ENCODE measurements around the gene ARL4D. TPM values are rescaled to one million over a fixed set of nuclear protein-coding genes. Genes with fewer than 3 reads are reported as not detected.

Gene ARL4D
- polyA plus RNA-seq, 1 donor from 2014 or later = 10.6 TPM

- Histone ChIP-seq H3K4me3 (ENCODE audit: low read length) (no peak overlapping the region), H3K4me2 (ENCODE audit: low read length) (no peak overlapping the region), H3K36me3 (ENCODE audit: insufficient read depth, low read length) (no peaks in the 10 kb centered on the region), H3K27ac (ENCODE audit: low read length) (no peak overlapping the region), H3F3A (ENCODE audit: insufficient read depth, low read length, poor library complexity, severe bottlenecking) (no peaks in the 10 kb centered on the region), H2AFZ (ENCODE audit: low read depth, low read length) (no peak overlapping the region), H3K9me3 (ENCODE audit: low read length) (peaks cover 4% of the 10 kb centered on the region), H3K9me2 (ENCODE audit: insufficient read depth, low read length) (no peaks in the 10 kb centered on the region), H3K9ac (ENCODE audit: low read length) (no peak overlapping the region), H3K79me2 (replicated peaks; ENCODE audit: insufficient read depth, low read length) (no peaks in the 10 kb centered on the region), H3K27me3 (ENCODE audit: insufficient read depth, low read depth, low read length) (no peaks in the 10 kb centered on the region), H4K20me1 (ENCODE audit: insufficient read depth) (no peaks in the 10 kb centered on the region)
- TF ChIP-seq SMC3 (conservative IDR thresholded peaks at IDR 0.05; ENCODE audit: poor library complexity) (no peak), POLR2AphosphoS5 (IDR thresholded peaks at IDR 0.05) (no peak), RAD21 (conservative IDR thresholded peaks at IDR 0.05) (no peak), CTCF (IDR thresholded peaks at IDR 0.05; ENCODE audit: poor library complexity, severe bottlenecking) (no peak), MXI1 (conservative IDR thresholded peaks at IDR 0.05; ENCODE audit: poor library complexity, severe bottlenecking) (no peak), TAF1 (IDR thresholded peaks at IDR 0.05; ENCODE audit: low read depth) (no peak), EZH2 (IDR thresholded peaks at IDR 0.05; ENCODE audit: borderline replicate concordance, insufficient read depth, low read length, poor library complexity, severe bottlenecking) (no peak), REST (IDR thresholded peaks at IDR 0.05; ENCODE audit: borderline replicate concordance) (no peak), EP300 (conservative IDR thresholded peaks at IDR 0.05; ENCODE audit: poor library complexity, severe bottlenecking) (no peak)
These were observed 44.4 kb upstream of the ARL4D start for GRCh38 chr17:43354371-43354770.

- no peak overlapping the region for H3K9ac ChIP-seq (ENCODE audit: low read length)
- no peak overlapping the region for H3K27ac ChIP-seq (ENCODE audit: low read length)
- peaks cover 8% of the 10 kb centered on the region for H3K27me3 ChIP-seq (ENCODE audit: insufficient read depth, low read depth, low read length)
- no peaks in the 10 kb centered on the region for H4K20me1 ChIP-seq (ENCODE audit: insufficient read depth)
- H2AFZ ChIP-seq (ENCODE audit: low read depth, low read length) = no peak overlapping the region
- H3F3A ChIP-seq (ENCODE audit: insufficient read depth, low read length, poor library complexity, severe bottlenecking) = no peaks in the 10 kb centered on the region
- peaks cover 6% of the 10 kb centered on the region for H3K9me3 ChIP-seq (ENCODE audit: low read length)
- no peak overlapping the region for H3K4me3 ChIP-seq (ENCODE audit: low read length)
- no peak for TF ChIP-seq REST (IDR thresholded peaks at IDR 0.05; ENCODE audit: borderline replicate concordance)
- TF ChIP-seq EZH2 (IDR thresholded peaks at IDR 0.05; ENCODE audit: borderline replicate concordance, insufficient read depth, low read length, poor library complexity, severe bottlenecking) = no peak
- no peak for TF ChIP-seq SMC3 (conservative IDR thresholded peaks at IDR 0.05; ENCODE audit: poor library complexity)
- no peak for TF ChIP-seq CTCF (IDR thresholded peaks at IDR 0.05; ENCODE audit: poor library complexity, severe bottlenecking)
- no peak for TF ChIP-seq TAF1 (IDR thresholded peaks at IDR 0.05; ENCODE audit: low read depth)
- TF ChIP-seq POLR2AphosphoS5 (IDR thresholded peaks at IDR 0.05) = no peak
- no peak for TF ChIP-seq EP300 (conservative IDR thresholded peaks at IDR 0.05; ENCODE audit: poor library complexity, severe bottlenecking)
- TF ChIP-seq RAD21 (conservative IDR thresholded peaks at IDR 0.05) = no peak
- TF ChIP-seq MXI1 (conservative IDR thresholded peaks at IDR 0.05; ENCODE audit: poor library complexity, severe bottlenecking) = no peak
- no peaks in the 10 kb centered on the region for H3K36me3 ChIP-seq (ENCODE audit: insufficient read depth, low read length)
- no peak overlapping the region for H3K4me2 ChIP-seq (ENCODE audit: low read length)
- no peaks in the 10 kb centered on the region for H3K9me2 ChIP-seq (ENCODE audit: insufficient read depth, low read length)
- no peaks in the 10 kb centered on the region for H3K79me2 ChIP-seq (replicated peaks; ENCODE audit: insufficient read depth, low read length)
These were observed 42.3 kb upstream of the ARL4D start for GRCh38 chr17:43356450-43356849.
